SK-MEL-5 (cell line): ENCODE data around the gene RBM47. TPM values are rescaled to one million over a fixed set of nuclear protein-coding genes. Genes with fewer than 3 reads are reported as not detected.
"Not testable (repeated sequence)": the region's sequence is repeated elsewhere in the genome, so short reads cannot be mapped to it uniquely, and the experiment has no call there.

Experiments
- DNase-seq: peaks from one replicate; pipeline ENCODE4 v3.0.0-alpha.2; 2016; ENCODE audit warnings: low read depth, low spot score
- in situ Hi-C: cut with HindIII; loops from 2 replicates; pipeline ENCODE4 v1.10.0; 2016; ENCODE audit warnings: low sequenced_read_pairs, high pct_unique_total_duplicates, low pct_unique_long_range_greater_than_20kb
- total RNA-seq: library from RNA; depleted of rRNA; stranded (reverse); fragments of >200 nt; shearing (Covaris generic); gene quantifications from 2 replicates; pipeline ENCODE4 v1.2.3, GENCODE V29; 2014

Gene RBM47
- total RNA-seq, 1 experiment from 2014 or later = 7.2 TPM

DNA sequence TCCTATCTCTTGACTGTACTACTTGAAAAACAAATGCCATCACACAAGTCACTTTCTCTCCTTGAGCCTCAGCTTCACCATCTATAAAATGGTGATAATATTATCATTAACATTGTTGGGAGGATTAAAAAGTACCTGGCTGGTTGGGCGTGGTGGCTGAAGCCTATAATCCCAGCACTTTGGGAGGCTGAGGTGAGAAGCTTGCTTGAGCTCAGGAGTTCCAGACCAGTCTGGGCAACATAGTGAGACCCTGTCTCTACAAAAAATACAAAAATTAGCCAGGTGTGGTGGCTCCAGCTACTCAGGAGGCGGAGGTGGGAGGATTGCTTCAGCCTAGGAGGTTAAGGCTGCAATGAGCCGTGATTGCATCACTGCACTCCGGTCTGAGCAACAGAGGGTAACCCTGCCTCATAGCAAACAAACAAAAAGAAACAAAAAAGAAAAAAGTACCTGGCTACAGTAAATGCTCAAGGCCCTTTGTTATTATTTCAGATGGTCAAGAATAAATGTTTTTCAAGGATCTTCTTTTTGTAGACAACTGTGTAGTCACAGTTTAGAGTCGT is 174.2 kb downstream of the RBM47 start:
- in situ Hi-C loops = no loop called here
- no peak for DNase-seq

DNA sequence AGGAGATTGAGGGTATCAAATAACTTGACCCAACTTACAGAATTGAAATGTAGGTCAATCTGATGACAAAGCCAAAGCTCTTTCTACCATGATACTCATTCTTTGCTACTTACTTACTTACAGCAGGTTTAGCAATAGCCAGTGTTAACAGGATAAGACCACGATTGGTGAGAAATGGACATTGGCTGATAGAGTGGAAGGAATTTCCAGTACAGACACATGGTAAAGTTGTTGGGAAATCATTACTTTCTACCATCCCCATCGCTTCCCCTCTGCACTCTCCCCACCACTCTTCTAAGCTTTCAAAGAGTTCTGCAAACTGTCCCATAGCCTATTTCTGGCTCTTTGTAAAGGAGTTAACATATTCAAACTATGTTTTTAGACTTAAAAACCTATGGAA is 174.8 kb downstream of the RBM47 start:
- DNase-seq = no peak
- in situ Hi-C loops = no loop called here

DNA sequence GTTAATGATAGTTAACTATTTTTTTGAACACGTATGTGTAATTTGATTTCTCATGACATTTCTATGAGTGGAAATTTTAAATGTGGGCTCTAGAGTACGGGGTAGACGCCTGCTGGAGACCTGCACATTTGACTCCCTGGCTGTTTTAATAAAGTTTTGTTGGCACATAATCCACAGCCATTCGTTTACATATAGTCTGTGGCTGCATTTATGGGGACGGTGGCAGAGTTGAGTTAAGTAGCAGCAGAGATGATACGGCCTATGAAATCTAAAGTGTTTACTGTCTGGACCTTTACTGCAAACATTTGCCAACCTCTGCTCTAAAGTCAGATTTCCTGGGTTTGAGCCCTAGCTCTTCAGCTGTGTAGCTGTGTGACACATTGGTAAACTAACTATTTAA is 175.8 kb downstream of the RBM47 start:
- no peak for DNase-seq
- in situ Hi-C loops = no loop called here

DNA sequence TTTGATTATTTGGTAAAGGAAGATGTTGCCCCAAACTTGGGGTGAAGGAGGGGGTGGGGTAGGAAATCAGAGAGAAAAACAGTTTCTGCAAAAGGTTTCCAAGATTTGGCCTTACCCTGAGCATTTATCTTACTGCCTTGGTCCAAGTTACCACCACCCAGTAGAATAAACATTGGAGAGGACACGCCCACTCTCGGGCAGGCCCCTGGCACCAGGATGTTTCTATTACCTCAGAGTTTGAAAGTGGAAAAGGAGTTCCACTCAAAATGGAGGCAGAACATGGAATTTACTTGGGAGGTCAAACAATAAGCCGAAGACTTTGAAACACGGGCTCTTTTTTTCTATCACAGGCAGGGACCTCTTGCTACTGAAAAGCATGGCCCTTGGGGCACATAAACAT is 180.8 kb downstream of the RBM47 start:
- in situ Hi-C loops = no loop called here
- no peak for DNase-seq

DNA sequence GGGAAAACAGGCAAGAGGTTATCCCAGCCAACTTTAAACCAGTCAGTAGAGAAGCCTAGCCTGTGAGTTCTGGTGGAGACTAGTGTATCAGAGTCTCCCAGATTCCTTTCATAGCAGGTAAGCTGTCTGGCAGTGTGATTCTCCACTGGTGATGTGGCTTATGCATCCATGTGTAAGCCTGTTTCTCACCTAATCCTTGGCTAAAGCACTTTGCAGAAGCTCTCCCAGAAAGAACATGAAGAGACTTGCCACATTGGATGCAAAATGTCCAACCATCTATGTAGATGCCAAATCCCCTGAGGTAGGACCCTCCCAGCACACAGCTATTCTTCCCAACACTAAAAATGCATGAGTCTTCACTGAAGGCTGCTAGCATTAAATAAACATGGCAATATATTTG is 182.8 kb downstream of the RBM47 start:
- in situ Hi-C loops = no loop called here
- DNase-seq = no peak

DNA sequence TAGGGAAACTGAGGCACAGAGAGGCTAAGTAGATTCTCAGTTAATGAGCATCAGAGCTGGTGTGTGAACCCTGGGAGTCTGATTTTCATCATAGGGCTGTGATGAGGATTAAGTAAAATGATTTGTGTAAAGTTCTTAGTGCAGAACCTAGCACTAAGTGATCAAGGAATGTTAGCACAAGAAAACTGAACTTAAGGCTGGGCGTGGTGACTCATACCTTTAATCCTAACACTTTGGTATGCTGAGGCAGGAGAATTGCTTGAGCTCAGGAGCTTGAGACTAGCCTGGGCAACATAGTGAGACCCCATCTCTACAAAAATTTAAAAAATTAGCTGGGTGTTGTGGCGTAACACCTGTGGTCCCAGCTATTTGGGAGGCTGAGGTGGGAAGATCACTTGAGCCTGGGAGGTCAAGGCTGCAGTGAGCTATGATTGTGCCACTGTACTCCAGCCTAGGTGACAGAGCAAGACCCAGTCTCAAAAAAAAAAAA is 183.4 kb downstream of the RBM47 start:
- DNase-seq, in situ Hi-C loops: not testable (repeated sequence)

DNA sequence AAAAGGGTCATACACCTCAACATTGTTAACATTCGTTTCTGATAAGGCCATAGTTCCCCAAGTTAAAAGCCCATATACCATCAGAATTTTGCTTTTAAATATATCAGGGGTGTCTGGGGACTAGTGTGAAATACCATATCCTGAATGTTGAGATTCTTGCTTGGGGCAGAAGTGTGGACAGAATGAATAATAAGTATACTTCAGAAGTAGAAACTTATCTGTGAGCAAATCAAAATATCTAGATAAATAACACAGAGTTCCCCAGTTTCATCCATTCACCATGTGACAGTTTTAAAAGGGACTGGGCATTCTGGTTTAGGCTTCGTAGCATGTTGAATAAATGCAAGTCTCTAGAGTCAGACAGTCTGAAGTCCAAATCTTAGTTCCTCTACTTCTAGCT is 184.0 kb downstream of the RBM47 start:
- no peak for DNase-seq
- in situ Hi-C loops = no loop called here

DNA sequence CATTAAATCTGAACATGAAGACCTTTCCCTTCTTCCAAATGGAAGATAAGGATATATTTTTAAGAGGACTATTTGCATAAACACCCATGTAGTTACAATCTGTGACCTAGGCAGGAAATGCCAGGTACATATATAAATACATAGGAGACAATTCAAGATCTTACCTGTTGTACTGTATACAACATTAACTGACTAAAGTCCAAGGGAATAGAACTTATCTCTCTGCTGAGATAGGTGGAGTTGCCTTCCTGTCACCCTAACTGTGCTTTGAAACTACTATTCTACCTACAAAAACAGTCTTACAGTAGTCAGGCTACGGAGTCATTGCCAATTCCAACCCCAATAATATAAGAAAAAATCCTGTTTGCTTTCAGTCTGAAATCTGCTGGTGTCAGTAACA is 188.2 kb downstream of the RBM47 start:
- in situ Hi-C loops = no loop called here
- DNase-seq = no peak

DNA sequence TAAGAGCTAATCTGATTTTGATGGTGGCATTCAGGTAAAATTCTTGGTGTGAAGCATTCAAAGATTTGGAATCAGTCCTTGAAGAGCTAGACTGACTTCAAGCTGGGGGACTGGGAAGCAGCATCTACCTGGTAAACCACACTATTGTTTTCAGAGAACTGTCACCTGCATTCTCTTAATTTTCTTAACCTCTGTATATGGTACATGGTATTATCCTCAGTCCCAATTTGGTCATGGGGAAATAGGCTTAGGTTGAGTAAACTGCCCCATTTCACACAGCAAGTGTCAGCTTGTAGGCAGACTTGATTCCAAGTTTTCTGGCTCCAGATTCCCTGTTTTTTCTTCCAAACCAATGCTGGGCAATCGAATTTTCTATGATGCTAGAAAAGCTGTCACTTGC is 190.1 kb downstream of the RBM47 start:
- in situ Hi-C loops = no loop called here
- DNase-seq = no peak

DNA sequence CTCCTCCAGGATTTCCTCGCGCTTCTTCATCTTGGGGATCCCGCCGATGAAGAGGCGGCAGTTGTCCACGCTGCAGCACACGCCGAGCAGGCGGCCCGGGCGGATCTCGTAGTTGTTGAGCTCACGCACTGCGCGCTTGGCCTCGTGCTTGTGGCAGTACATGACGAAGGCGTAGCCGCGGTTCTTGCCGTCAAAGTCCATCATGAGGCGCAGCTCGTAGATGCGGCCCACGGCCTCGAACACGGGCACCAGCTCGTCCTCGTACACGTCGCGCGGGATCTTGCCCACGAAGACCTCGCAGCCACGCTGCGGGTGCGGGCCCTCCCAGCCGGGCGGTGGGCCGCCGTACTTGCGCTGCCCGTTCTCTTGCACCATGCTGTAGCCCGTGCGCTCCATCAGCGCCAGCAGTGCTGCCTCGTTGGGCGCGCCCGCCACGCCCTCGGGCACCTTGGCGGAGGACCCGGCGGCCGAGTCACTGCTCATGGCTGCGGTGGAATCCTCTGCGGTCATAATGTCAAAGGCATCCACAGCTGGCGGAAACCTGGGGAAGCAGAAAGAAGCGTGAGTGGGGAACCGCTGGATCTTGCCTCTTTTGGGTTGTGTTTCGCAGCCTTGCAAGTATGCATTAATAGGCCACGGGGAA is 191.2 kb downstream of the RBM47 start:
- no peak for DNase-seq
- in situ Hi-C loops = no loop called here

DNA sequence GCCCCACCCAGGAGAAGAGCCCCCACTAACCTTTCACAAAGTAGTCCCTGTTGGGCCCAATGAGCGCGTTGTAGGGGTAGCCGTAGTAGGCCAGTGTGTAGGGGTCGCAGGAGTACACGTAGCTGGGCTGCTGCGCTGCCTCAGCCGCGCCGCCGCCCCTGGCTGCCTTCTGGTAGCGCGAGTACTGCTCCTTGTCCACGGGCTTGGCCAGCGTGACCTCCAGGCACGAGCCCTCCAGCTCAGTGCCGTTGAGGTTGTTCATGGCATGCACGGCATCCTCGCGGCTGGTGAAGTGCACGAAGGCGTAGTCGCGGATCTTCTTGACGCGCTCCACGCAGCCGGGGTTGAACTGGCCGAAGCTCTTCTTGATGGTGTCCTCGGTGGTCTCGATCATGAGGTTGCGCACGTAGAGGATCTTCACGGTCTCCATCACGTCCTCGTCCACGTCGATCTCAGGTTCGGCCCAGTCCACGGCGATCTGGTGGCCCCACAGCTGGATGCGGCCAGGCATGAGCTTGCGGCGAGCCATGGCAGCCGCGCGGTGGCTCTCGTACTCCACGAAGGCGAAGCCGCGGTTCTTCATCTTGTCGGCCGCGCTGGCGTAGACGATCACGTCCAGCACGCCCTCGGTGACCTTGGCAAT is 191.8 kb downstream of the RBM47 start:
- in situ Hi-C loops = no loop called here
- DNase-seq = no peak

DNA sequence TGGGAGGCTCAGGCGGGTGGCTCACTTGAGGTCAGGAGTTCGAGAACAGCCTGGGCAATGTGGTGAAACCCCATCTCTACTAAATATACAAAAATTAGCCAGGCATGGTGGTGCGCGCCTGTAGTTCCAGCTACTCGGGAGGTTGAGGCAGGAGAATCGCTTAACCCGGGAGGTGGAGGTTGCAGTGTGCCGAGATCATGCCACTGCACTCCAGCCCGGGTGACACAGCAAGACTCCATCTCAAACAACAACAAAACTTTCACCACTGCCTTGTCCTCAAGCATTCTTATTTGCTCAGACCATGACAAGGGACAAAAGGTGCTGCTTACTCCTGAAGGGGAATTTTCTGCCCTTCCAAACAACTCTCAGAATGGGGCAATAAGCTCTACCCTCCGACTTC is 194.4 kb downstream of the RBM47 start:
- DNase-seq, in situ Hi-C loops: not testable (repeated sequence)

DNA sequence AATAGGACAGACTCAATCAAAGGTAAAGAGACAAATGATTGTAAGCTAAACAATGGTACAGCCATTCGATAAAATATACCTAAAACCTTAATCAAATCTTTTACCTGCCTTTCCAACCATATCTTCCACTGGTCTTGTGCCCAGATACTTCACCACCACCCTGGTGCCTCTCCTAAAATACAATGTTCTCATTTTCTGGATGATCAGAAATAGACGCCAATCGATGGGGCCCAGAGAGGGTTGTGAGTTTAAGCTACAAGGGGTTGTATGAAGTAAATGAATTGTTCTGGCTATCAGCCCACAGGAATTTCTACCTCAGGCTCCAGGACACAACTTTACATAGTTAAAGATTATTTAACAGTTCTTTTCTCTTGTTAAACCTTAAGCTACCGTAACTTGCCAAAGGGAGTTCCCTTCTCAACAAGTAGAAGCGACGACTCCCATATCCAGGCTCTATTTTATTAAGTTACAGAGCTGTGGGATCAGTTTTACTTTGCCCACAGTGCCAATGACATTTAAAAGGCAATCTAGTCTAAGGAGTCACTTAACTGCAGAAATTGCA is 195.5 kb downstream of the RBM47 start:
- no peak for DNase-seq
- in situ Hi-C loops = no loop called here

DNA sequence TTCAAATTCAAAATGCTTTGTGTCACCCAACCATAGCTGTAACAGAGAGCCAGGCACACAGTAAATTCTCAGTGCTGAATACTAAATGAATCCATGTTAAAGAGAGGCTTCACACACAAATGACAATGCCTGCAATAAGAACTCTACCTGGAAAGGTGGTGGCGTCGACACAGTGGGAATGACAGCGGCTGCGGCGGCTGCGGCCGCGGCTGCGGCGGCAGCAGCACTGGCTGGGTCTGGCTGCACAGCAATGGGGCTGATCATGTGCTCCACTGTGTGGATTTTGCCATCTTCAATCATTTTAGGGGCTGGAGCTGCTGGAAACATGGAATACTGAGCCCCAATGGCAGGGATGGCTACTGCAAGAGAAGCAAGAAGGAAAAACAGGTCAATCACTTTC is 197.2 kb downstream of the RBM47 start:
- in situ Hi-C loops = no loop called here

DNA sequence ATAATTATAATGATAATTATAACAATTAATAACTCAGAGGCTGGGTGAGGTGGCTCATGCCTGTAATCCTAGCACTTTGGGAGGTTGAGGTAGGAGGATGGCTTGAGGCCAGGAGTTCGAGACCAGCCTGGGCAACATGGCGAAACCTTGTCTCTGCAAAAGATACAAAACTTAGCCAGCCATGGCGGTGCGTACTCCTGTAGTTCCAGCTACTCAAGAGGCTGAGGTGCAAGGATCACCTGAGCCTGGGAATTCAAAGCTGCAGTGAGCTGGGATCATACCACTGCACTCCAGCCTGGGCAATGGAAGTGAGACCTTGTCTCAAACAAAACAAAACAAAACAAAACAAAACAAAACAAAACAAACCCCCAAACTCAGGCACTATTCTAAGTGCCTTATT is 201.8 kb downstream of the RBM47 start:
- in situ Hi-C loops, DNase-seq: not testable (repeated sequence)

More for the DNA sequence above, 197.2 kb downstream of the RBM47 start:
- no peak for DNase-seq

DNA sequence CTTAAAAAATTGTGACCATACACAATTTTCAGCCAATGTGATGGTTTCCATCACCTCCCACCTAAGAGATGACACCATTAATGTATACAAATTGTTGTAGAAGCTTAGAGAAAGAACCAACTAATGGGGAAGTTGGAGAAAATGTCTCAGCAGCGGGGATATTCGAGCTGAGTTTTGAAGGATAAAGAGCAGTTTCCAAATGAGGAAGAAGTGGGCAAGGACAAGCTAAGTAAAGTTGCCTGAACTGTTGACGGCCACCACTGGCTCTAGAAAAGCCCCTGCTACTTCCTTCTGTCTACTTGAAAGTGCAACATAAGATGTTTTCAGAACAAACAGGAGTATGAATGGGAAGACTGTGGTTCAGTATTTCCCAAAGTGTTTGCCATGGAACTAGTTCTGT is 202.5 kb downstream of the RBM47 start:
- DNase-seq = no peak
- in situ Hi-C loops = no loop called here

DNA sequence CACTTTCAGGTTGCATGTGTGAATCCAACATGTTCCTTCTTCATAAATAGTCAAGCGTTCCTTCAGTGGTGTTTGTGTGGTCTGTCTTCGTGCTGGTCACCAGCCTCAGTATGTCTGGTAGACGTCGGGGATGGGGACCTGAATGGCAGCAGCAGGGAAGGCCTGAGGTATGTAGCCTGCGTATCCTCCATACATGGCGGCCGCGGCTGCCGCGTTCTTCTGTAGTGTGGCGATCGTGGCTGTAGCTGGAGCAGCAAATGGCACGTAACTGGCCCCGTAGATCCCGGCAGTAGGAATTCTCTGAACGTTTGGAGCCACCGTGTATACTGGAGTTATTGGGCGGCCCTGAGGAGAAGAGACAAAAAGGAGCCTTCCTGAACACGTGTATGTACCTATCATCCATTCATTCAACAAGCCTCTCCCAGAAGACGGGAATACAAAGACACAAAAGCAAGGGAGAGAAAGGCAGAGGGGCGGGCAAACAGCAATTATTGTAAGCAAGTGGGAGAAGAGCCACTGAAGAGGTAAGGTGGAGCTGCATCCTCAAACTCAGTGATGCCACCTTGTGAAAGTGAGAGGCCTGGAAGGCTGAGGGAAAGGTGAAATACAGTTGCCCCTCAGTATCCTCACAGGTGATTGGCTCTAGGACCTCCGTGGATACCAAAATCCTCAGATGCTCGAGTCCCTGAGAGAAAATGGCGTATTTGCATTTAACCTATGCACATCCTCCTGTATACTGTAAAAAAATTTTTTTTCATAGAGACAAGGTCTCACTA is 203.7 kb downstream of the RBM47 start:
- no peak for DNase-seq
- in situ Hi-C loops = no loop called here

DNA sequence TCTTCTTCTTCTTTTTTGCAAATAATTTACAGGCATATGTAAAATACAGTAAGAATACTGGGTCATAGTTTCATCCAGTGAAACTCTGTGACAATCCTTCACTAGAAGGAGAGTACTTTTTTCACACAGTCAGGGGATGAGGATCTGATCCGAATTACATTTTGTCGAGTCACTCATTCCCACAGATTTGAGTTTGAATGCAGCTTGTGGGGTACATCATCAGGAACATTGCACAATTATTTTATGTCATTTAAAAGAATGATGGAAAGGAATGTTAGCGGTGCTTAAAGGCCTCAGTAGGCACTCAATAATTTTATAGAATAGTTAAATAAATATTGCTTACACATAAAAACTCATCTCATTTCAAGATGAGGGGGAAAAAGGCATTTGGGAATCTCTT is 205.9 kb downstream of the RBM47 start:
- no peak for DNase-seq
- in situ Hi-C loops = no loop called here
